OCI-LY1 (cell line): ENCODE data around the gene TTC28.

Source experiments
- CTCF ChIP-seq: fragments of 200-600 bp; sonication (generic), shearing (Covaris generic); IDR thresholded peaks from 2 replicates; pipeline ENCODE4 v1.5.1; 2017; ENCODE audit warnings: mild to moderate bottlenecking, antibody characterized with exemption, low read length, moderate library complexity, mixed read lengths
- EZH2 ChIP-seq: fragments of 200-600 bp; sonication (generic), shearing (Covaris generic); IDR thresholded peaks from 2 replicates; pipeline ENCODE4 v1.8.0; 2017; ENCODE audit warnings: borderline replicate concordance, mixed run types, mild to moderate bottlenecking, antibody characterized with exemption, low read length, moderate library complexity, mixed read lengths

- no peak for TF ChIP-seq EZH2
- TF ChIP-seq CTCF: no peak
Measured at GRCh38 chr22:27948569-27948968, 731.1 kb downstream of the TTC28 start.
